Stimulated activated CD4-positive, alpha-beta T cell treated with anti-CD3 and anti-CD28 coated beads, Interleukin-12 subunit alpha, Interleukin-12 subunit beta, amount 100 ng/mL, for 4 hours (primary cell): ENCODE data around the gene LIN7C.

Experiments used
- DNase-seq: peaks from one replicate; pipeline ENCODE4 v3.0.0-alpha.2; 2020

Gene LIN7C

DNA sequence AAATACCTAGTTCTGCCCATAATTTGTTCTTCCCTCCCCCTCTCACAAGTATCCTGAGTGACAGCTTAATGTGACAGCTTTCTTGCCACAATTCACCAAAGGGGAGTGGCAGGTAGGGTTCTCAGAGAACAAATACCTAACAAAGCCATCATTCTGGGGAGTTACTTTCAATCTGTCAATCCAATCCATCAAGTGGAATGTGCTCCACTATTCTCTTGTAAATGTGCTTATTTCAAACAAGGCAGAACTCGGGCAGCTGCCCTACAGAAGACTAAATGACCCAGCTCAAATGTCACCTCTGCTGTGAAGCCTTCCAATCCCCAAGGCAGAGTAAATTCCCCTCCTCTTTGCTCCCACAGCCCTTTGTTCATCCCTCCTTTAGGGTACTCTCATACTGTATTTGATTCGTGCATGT, 61.8 kb downstream of the LIN7C start:
- no peak for DNase-seq
